Fibroblast of the aortic adventitia (primary cell): Measurements from ENCODE around the gene WDR13. TPM values are rescaled to one million over a fixed set of nuclear protein-coding genes. Genes with fewer than 3 reads are reported as not detected.
"Not testable (repeated sequence)": the region's sequence is repeated elsewhere in the genome, so short reads cannot be mapped to it uniquely, and the experiment has no call there.

Source experiments
- DNase-seq: peaks from one replicate; pipeline ENCODE4 v3.0.0-alpha.2; 2010; ENCODE audit warnings: low read depth
- H3K4me3 ChIP-seq: 2 replicates; pipeline ENCODE4 v1.5.1; 2011; ENCODE audit warnings: low read depth, mild to moderate bottlenecking, control low read depth, low read length, moderate library complexity
- total RNA-seq: library from RNA; depleted of rRNA; stranded (reverse); fragments of >200 nt; gene quantifications from 2 replicates; pipeline ENCODE4 v1.2.3, GENCODE V29; 2012; ENCODE audit warnings: low replicate concordance
- TF ChIP-seq, protein P1 (sequence below): IDR thresholded peaks from 2 replicates; pipeline ENCODE4 v1.5.1; 2011; ENCODE audit warnings: mild to moderate bottlenecking, low read length, control low read depth, inconsistent platforms; ENCODE audit not compliant: insufficient read depth

The WDR13 gene
- total RNA-seq, 1 donor = 72.7 TPM

DNA sequence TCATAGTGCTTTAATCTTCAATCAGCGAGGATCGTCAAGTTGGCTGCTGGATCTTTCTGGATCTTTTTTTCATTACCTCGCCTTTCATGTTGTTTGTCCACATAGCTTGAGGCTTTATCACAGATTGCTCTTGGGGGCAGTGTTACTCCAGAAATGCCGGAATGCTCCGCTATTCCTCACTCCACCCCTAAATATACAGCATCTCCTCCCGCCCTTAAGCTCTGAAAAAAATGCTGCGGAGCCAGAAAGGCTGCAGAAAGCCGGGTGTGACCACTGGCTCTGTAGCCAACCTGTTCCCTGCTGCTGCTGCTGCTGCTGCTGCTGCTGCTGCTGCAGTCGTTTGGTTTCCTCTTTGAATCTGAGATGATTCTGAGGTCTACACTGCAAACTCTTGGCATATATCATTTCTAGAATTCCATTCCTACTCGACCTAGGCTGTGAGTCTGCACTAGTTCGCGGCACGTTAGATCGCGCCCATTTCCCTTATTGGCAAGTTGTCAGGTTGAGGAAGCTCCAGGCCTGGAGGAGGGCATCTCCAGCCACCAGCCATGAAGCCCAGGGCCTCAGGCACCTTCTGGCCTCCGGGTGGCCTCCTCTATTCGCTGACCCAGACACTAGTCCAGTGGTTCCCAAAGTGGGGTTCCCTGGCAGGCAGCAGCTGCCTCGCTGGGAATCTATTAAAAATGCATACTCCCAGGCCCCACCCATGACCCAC lies 34.2 kb downstream of the WDR13 start:
- DNase-seq = peak; percentile 95
- TF ChIP-seq, protein P1, sequence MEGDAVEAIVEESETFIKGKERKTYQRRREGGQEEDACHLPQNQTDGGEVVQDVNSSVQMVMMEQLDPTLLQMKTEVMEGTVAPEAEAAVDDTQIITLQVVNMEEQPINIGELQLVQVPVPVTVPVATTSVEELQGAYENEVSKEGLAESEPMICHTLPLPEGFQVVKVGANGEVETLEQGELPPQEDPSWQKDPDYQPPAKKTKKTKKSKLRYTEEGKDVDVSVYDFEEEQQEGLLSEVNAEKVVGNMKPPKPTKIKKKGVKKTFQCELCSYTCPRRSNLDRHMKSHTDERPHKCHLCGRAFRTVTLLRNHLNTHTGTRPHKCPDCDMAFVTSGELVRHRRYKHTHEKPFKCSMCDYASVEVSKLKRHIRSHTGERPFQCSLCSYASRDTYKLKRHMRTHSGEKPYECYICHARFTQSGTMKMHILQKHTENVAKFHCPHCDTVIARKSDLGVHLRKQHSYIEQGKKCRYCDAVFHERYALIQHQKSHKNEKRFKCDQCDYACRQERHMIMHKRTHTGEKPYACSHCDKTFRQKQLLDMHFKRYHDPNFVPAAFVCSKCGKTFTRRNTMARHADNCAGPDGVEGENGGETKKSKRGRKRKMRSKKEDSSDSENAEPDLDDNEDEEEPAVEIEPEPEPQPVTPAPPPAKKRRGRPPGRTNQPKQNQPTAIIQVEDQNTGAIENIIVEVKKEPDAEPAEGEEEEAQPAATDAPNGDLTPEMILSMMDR = peak; percentile 54
- H3K4me3 ChIP-seq = peak overlapping the region; percentile 28

GRCh38 chrX:48632207-48632606 lies 34.9 kb downstream of the WDR13 start:
- no peak overlapping the region for H3K4me3 ChIP-seq
- TF ChIP-seq, protein P1 = no peak
- DNase-seq = no peak

DNA sequence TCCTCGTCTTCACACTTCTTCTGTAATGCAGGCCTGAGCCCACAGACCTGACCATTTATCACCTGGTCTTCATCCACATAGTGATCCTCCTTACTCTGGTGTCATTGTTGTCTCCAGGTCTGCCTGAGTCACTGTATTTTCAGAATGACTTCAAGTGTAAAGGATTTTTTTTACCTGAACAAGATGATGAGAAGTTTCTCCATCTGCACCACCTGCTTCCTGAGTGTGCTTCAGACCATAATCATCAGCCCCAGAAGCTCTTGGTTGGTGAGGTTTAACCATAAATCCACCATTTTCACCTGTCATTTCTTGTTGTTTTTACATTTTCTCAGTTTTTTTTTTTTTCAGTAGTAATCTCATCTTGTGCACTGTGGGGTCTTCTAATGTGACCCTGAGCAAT lies 39.0 kb downstream of the WDR13 start:
- no peak for DNase-seq

DNA sequence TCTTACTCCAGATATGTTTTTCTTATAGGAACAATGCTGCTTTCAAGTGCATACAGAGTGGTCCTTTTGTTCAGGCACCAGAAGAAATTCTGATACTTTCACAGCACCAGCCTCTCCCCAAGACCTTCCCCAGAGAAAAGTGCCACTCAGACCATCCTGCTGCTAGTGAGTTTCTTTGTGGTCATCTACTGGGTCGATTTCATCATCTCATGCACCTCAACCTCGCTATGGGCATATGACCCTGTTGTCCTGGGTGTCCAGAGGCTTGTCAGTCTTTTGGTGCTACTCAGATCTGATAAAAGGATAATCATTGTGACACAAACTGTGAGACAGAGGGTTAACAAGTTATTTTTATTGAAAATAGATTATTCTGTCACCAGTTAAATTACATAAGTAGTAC lies 39.5 kb downstream of the WDR13 start:
- TF ChIP-seq, protein P1 = no peak
- no peak for DNase-seq
- H3K4me3 ChIP-seq = no peak overlapping the region

More for the DNA sequence above, 39.0 kb downstream of the WDR13 start:
- TF ChIP-seq, protein P1 = no peak
- H3K4me3 ChIP-seq = no peak overlapping the region

- no peak overlapping the region for H3K4me3 ChIP-seq
- TF ChIP-seq, protein P1 = no peak
- no peak for DNase-seq
Observed at GRCh38 chrX:48645669-48646068, 48.4 kb downstream of the WDR13 start.

DNA sequence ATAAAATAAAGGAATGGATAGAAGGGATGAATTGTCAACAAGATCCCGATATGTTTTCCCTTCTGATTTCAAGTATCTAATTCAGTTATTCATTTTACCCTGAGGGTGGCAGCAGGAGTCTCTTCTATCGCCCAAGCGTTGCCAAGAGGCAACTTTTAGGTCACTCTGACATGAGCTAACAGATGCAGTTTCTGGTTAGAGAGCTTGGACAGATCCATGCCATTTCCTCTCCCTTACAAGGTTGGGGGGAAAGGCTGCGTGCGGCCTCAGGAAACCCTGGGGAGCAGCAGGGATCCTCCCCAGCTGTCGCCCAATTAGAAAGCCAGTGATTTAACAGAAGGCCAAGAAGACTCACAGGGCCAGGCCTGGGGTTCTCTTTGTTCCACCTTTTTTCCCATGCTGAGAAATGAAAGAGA lies 51.1 kb downstream of the WDR13 start:
- H3K4me3 ChIP-seq = no peak overlapping the region
- DNase-seq = peak; percentile 68
- TF ChIP-seq, protein P1 = peak; percentile 34

DNA sequence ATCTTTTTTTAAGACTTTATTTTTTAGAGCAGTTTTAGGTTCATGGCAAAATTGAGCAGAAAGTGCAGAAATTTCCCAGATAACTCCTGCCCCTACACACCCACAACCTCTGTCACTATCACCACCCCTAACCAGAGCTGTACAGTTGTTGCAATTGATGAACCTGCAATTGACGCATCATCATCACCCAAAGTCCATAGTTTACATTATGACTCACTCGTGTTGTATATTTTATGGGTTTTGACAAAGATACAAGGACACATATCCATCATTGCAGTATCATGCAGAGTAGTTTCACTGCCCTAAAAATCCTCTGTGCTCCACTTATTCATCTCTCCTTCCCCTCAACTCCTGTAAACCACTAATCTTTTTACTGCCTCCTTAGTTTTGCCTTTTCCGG lies 51.8 kb downstream of the WDR13 start:
- no peak for DNase-seq

DNA sequence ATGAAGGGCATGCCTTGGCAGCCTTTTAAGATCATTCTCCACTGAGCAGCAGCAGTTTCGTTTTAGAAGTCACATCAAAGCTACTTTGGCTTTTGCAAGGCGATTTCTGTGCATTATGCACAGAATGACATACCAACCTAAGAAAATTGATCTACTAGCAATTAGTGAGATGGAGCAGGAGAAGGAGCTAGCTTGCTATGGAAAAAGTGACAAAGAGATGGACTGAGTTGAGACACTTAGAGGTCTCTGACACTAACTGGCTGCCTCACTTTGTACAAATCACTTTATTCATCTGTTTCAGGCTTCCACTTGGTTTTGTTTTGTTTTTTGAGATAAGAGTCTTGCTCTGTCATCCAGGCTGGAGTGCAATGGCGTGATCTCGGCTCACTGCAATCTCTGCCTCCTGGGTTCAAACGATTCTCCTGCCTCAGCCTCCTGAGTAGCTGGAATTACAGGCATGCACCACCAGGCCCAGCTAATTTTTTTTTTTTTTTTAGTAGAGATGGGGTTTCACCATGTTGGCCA lies 54.8 kb downstream of the WDR13 start:
- H3K4me3 ChIP-seq, DNase-seq: not testable (repeated sequence)

More for the DNA sequence above, 51.8 kb downstream of the WDR13 start:
- no peak overlapping the region for H3K4me3 ChIP-seq
- TF ChIP-seq, protein P1 = no peak

GRCh38 chrX:48654746-48655145 lies 57.5 kb downstream of the WDR13 start:
- not testable (repeated sequence) for DNase-seq, H3K4me3 ChIP-seq
